WI38 (cell line): ENCODE results near the gene ZNF578.

ENCODE experiments used
- H3K4me3 ChIP-seq: 2 replicates; pipeline ENCODE4 v1.5.1; 2011; ENCODE audit warnings: low read depth, mild to moderate bottlenecking, control low read depth, low read length
- CTCF ChIP-seq: IDR thresholded peaks from 2 replicates; pipeline ENCODE4 v1.5.1; 2012; ENCODE audit warnings: low read depth, mild to moderate bottlenecking, control low read depth, low read length

ZNF578 gene

DNA sequence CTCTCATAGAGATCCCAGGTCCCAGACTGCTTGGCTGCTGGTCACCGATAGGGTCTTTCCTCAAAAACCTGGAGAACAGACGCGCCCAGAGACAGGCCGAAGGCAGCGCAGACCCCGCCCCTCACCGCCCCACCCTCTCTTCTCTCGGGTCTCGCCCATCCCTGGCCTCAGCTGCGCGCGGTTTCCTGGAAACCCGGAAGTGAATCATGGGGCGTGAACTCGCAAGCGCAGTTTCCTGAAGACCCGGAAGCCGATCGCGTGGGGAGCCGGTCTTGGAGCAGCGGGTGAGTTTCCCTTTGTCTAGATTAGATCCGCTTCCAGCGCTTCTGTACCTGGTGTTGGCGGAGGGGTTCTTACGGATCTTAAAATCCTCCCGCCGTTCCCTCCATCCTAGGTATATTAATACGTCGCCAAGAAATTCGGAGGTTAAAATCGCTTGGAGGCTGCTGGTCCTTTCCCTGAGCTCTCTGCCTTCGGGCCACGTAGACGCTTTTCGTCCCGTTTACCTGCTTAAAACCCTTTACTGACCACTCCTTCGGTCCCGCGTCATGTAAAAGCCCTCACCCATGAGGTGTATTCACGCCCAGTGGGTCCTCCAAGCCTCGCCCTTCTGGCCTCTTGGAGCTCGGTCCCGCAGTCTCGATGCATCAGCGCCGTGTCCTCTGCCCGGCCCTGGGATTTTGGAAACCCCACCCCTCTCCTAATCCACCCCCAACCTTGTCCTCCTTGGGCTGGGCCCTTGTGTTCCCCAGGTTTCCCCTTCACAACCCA lies at the start of gene ZNF578:
TSS of gene ZNF578 (plus strand) at position 230 of the 771 bp plus-strand sequence. CDS start 48,293 bp downstream, outside the sequence.
- peak within 1 kb of the TSS; percentile 80 for H3K4me3 ChIP-seq

DNA sequence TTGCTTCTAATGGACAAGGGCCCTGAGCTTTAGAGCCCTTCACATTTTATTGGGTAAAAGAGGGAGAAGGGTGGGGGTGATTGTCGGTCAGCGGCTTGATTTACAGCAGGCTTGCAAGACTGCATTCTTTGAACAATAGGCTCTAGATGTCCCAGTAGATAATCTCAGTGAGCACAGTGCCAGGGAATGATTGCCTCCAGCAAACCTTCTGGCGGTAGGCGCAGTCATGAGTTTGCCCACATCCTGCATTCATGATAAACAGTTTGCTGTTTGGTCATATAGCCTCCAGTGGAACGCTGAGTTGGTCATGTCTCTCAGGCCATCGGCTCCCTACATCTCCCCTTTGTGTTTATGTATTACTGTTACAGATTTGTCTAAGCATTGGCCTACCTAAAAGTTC lies 43.1 kb upstream of the ZNF578 start:
- H3K4me3 ChIP-seq = no peak overlapping the region
- no peak for TF ChIP-seq CTCF

More for the DNA sequence above, at the start of gene ZNF578:
- no peak for TF ChIP-seq CTCF

- H3K4me3 ChIP-seq = no peak overlapping the region
- no peak for TF ChIP-seq CTCF
These were observed 37.6 kb upstream of the ZNF578 start for GRCh38 chr19:52415711-52416110.

DNA sequence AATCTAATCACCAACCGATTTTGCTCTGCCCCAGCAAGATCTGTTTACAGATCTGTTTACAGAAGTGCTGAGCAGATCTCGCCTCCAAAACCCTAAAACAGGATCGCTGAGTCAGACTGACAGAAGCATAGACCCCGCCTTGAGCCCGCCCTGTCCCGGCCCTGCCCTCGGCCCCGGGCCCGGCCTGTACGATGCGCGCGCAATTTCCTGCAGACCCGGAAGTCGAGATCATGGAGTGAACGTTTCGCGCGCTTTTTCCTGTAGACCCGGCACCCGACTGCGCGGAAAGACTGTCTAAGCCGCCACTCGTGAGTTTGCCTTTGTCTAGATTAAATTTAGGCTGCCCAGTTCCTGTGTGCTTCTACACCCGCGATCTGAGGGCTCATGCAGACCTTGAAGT lies 24.4 kb upstream of the ZNF578 start, which contains the start of gene ZNF534:
TSS of gene ZNF534 (plus strand) at position 212 of the 400 bp plus-strand sequence. CDS start 2,327 bp downstream, outside the sequence.
- TF ChIP-seq CTCF = no peak
- no peak within 1 kb of the TSS for H3K4me3 ChIP-seq

DNA sequence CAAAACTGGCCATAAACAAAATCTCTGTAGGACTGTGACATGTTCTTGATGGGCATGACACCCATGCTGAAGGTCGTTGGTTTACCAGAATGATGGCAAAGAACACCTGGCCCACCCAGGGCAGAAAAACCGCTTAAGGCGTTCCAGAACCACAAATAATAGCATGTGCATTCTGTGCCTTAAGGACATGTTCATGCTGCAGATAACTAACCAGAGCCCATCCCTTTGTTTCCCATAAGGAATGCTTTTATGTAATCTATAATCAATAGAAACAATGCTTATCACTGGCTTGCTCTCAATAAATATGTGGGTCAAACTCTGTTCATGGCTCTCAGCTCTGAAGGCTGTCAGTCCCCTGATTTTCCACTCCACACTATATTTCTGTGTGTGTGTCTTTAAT lies 11.2 kb upstream of the ZNF578 start:
- H3K4me3 ChIP-seq = no peak overlapping the region
- TF ChIP-seq CTCF = no peak

DNA sequence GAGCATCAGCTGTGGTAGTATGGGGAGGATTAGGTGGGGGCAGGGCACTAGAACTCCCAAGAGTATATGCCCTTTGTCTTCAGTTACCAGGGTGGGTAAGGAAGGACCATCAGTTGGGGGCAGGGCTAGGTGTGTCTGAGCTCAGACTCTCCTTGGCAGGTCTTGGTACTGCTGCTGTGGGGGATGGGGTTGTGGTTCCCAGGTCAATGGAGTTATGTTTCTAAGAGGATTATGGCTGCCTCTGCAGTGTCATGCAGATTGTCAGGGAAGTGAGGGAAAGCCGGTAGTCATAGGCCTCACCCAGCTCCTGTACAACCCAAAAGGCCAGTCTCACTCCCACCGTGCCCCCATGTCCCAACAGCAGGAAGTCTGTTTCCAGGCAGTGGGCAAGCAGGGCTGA lies 8.8 kb upstream of the ZNF578 start:
- no peak for TF ChIP-seq CTCF
- H3K4me3 ChIP-seq = no peak overlapping the region

DNA sequence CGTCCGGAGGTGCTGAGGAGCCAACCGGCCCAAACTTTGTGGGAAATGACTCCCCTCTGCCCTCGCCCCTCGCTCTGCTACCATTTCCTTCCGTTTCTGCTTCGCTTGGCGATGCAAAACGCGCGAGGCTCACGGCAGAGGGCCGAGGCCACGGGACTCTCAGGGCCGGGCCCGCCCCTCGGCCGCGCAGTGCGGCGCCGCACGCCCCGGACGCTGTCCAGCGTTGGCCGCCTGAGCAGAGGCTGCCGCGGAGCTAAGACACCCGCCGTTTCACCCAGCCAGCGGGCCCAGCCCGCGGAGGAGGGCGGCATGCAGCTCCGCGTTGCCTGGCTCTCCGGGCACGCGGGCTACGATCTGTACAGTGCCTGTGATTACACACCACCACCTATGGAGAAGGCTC lies 2.1 kb upstream of the ZNF578 start:
- no peak overlapping the region for H3K4me3 ChIP-seq
- TF ChIP-seq CTCF = no peak
